ENCODE data around the gene GPBAR1.

DNA sequence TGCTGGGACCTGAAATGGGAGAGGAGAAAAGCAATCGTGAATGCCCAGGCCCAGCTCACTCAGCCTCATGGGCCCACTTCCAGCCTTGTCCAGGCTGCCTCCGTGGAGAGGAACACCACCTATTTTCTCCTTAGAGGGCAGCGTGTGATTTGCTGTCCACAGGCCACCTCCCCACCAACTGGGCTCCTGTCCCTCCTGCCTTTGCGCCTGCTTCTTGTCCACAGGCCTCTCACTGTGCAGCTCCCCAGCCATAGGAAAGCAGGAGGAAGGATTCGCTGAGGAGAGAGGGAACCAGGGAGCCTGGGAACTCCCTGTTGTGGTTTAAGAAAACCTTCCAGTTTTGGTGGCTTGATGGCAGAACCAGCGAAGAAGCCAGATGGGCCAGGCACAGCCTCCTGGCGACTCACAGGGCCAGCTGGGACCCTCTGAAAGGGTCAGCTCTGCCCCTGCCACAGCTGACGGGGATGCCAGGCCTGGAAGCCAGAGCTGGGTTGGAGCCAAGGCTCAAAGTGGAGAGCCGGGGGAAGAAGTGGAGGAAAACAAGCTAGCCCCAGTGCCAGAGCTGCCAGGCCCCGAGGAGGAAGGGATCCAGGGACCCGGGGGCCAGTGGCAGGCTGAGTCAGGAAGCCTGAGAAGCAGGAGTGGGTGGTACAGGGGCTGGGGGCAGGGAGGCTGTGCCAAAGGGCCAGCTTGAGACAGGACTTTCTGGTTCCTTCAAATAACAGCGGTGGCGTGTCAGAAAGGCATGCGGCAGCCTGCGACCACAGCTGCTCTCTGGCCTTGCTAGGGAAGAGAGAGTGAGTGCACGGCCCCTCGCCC lies 21.6 kb downstream of the GPBAR1 start:
- TF ChIP-seq, protein P1, sequence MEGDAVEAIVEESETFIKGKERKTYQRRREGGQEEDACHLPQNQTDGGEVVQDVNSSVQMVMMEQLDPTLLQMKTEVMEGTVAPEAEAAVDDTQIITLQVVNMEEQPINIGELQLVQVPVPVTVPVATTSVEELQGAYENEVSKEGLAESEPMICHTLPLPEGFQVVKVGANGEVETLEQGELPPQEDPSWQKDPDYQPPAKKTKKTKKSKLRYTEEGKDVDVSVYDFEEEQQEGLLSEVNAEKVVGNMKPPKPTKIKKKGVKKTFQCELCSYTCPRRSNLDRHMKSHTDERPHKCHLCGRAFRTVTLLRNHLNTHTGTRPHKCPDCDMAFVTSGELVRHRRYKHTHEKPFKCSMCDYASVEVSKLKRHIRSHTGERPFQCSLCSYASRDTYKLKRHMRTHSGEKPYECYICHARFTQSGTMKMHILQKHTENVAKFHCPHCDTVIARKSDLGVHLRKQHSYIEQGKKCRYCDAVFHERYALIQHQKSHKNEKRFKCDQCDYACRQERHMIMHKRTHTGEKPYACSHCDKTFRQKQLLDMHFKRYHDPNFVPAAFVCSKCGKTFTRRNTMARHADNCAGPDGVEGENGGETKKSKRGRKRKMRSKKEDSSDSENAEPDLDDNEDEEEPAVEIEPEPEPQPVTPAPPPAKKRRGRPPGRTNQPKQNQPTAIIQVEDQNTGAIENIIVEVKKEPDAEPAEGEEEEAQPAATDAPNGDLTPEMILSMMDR (IDR thresholded peaks at IDR 0.05) = no peak
- no peak for TF ChIP-seq EZH2 (IDR thresholded peaks at IDR 0.05; ENCODE audit: borderline replicate concordance, insufficient read depth, low read depth, low read length, poor library complexity, severe bottlenecking)
